Erythroblast (primary cell): ENCODE measurements around the gene ZNF496.
"Not testable (repeated sequence)": the region's sequence is repeated elsewhere in the genome, so short reads cannot be mapped to it uniquely, and the experiment has no call there.

Experiments used
- DNase-seq, 2 experiments: peaks; one replicate each; lab custom pipeline; 2025; lab: John Stamatoyannopoulos, UW
- GATA1 ChIP-seq: IDR thresholded peaks from 2 replicates; pipeline ENCODE4 v1.6.1; 2011; ENCODE audit warnings: low read depth, mild to moderate bottlenecking, control low read depth, low read length, moderate library complexity
- POLR2A ChIP-seq: IDR thresholded peaks from 2 replicates; pipeline ENCODE4 v1.6.1; 2011; ENCODE audit warnings: mild to moderate bottlenecking, low read length

The ZNF496 gene

GRCh38 chr1:247366926-247367645 lies 35.4 kb upstream of the ZNF496 start:
- TF ChIP-seq GATA1: no peak
- no peak for TF ChIP-seq POLR2A
- no peak for DNase-seq

GRCh38 chr1:247366345-247366744 lies 34.7 kb upstream of the ZNF496 start:
- DNase-seq: not testable (repeated sequence)

- no peak for TF ChIP-seq POLR2A
- TF ChIP-seq GATA1: no peak
- DNase-seq: no peak
Observed at GRCh38 chr1:247365023-247365422, 33.4 kb upstream of the ZNF496 start.

GRCh38 chr1:247363000-247363399 lies 31.3 kb upstream of the ZNF496 start:
- not testable (repeated sequence) for DNase-seq

GRCh38 chr1:247362153-247362552 lies 30.5 kb upstream of the ZNF496 start:
- TF ChIP-seq POLR2A (no peak), GATA1 (no peak)
- no peak for DNase-seq

GRCh38 chr1:247360991-247361731 lies 29.5 kb upstream of the ZNF496 start:
- DNase-seq: peak in 1 of 2 experiments; percentile 18
- TF ChIP-seq POLR2A (no peak), GATA1 (no peak)

GRCh38 chr1:247360116-247360898 lies 28.6 kb upstream of the ZNF496 start:
- DNase-seq: peak; percentile 26 to 47
- TF ChIP-seq GATA1 (no peak), POLR2A (peak; percentile 48)

- no peak for DNase-seq
- TF ChIP-seq GATA1 (no peak), POLR2A (no peak)
Observed at GRCh38 chr1:247359559-247359958, 27.9 kb upstream of the ZNF496 start.

GRCh38 chr1:247358920-247359319 lies 27.3 kb upstream of the ZNF496 start:
- no peak for DNase-seq
- TF ChIP-seq POLR2A: no peak
- TF ChIP-seq GATA1: no peak

GRCh38 chr1:247357781-247358211 lies 26.1 kb upstream of the ZNF496 start:
- DNase-seq: no peak
- TF ChIP-seq POLR2A (no peak), GATA1 (no peak)

GRCh38 chr1:247357052-247357780 lies 25.5 kb upstream of the ZNF496 start:
- TF ChIP-seq POLR2A: no peak
- no peak for TF ChIP-seq GATA1
- no peak for DNase-seq

GRCh38 chr1:247355160-247355559 lies 23.5 kb upstream of the ZNF496 start:
- DNase-seq: not testable (repeated sequence)

- TF ChIP-seq GATA1 (no peak), POLR2A (no peak)
- no peak for DNase-seq
Observed at GRCh38 chr1:247352175-247352574, 20.5 kb upstream of the ZNF496 start.

GRCh38 chr1:247350587-247350986 lies 18.9 kb upstream of the ZNF496 start:
- no peak for TF ChIP-seq POLR2A
- TF ChIP-seq GATA1: no peak
- DNase-seq: no peak
